Activated CD8-positive, alpha-beta T cell treated with anti-CD3 and anti-CD28 coated beads for 36 hours (primary cell): ENCODE measurements around the gene SLC25A36. TPM values are rescaled to one million over a fixed set of nuclear protein-coding genes. Genes with fewer than 3 reads are reported as not detected.
"Not testable (repeated sequence)": the region's sequence is repeated elsewhere in the genome, so short reads cannot be mapped to it uniquely, and the experiment has no call there.

ENCODE experiments used
- ATAC-seq: fragments of 200-7000 bp; cut with Tn5 transposase; one replicate; pipeline ENCODE4 v1.10.0; 2021; ENCODE audit warnings: mild to moderate bottlenecking, moderate library complexity
- CTCF ChIA-PET: fragments of 350-600 bp; sonication (Branson Sonifier 250); formaldehyde crosslinking; loops from one replicate; lab custom pipeline; 2021; ENCODE audit warnings: antibody characterized with exemption; lab: Charles Lee
- POLR2A ChIA-PET: fragments of 350-600 bp; sonication (Branson Sonifier 250); formaldehyde crosslinking; loops from one replicate; lab custom pipeline; 2021; ENCODE audit warnings: antibody characterized with exemption; lab: Charles Lee
- DNase-seq: peaks from one replicate; pipeline ENCODE4 v3.0.0-alpha.2; 2020
- H3K27ac Mint-ChIP-seq: one replicate; pipeline ENCODE4 v1.8.0; 2021; ENCODE audit warnings: mild to moderate bottlenecking, mixed read lengths
- H3K27me3 Mint-ChIP-seq: one replicate; pipeline ENCODE4 v1.8.0; 2021; ENCODE audit warnings: mixed read lengths
- H3K36me3 Mint-ChIP-seq: one replicate; pipeline ENCODE4 v1.8.0; 2021; ENCODE audit warnings: low read depth, mixed read lengths
- H3K4me1 Mint-ChIP-seq: one replicate; pipeline ENCODE4 v1.8.0; 2021; ENCODE audit warnings: low read depth, mixed read lengths
- H3K4me3 Mint-ChIP-seq: one replicate; pipeline ENCODE4 v1.8.0; 2021; ENCODE audit warnings: mild to moderate bottlenecking, moderate library complexity, mixed read lengths
- H3K9me3 Mint-ChIP-seq: one replicate; pipeline ENCODE4 v1.8.0; 2021; ENCODE audit warnings: mixed read lengths
- CTCF ChIP-seq: fragments of 200-600 bp; IDR thresholded peaks from one replicate; pipeline ENCODE4 v1.8.0; 2022; ENCODE audit warnings: antibody characterized with exemption, mild to moderate bottlenecking
- intact Hi-C: fragments of 100-400 bp; cut with micrococcal nuclease; formaldehyde crosslinking; loops from one replicate; pipeline ENCODE4 v1.10.0; 2022
- total RNA-seq, 2 experiments: library from RNA; stranded (reverse); gene quantifications; one replicate each; pipeline ENCODE4 v1.2.3, GENCODE V29; 2021

The SLC25A36 gene
- total RNA-seq, 2 experiments from 2014 or later = 102 to 106 TPM

GRCh38 chr3:140933552-140933951, 8.1 kb upstream of the SLC25A36 start:
- Mint-ChIP-seq H3K9me3 (peaks cover 3% of the 10 kb centered on the region), H3K27ac (no peak overlapping the region), H3K27me3 (peaks cover 19% of the 10 kb centered on the region), H3K36me3 (no peaks in the 10 kb centered on the region), H3K4me3 (no peak overlapping the region), H3K4me1 (no peaks in the 10 kb centered on the region)
- ChIA-PET CTCF (interaction anchor here (1.1 kb wide), 1 partner anchor 11 kb away, joined by 5 read pairs; no protein-coding TSS in a partner anchor), POLR2A (no interaction called here)
- DNase-seq = no peak
- no peak for ATAC-seq
- TF ChIP-seq CTCF = no peak
- intact Hi-C loops = no loop called here

- not testable (repeated sequence) for H3K4me3 Mint-ChIP-seq
These were observed 2.3 kb upstream of the SLC25A36 start for GRCh38 chr3:140939305-140939704.

GRCh38 chr3:140941090-140941433, 574 bp upstream of the SLC25A36 start:
- intact Hi-C loops = no loop called here
- ATAC-seq = no peak
- ChIA-PET POLR2A (interaction anchor here (1.3 to 1.4 kb wide), 2 partner anchors 10 to 289 kb away, joined by 4 to 6 read pairs; no protein-coding TSS in a partner anchor), CTCF (no interaction called here)
- Mint-ChIP-seq H3K4me3 (peak overlapping the region; percentile 96), H3K36me3 (peaks cover 20% of the 10 kb centered on the region), H3K4me1 (peaks cover 37% of the 10 kb centered on the region), H3K27ac (peak overlapping the region; percentile 96), H3K9me3 (peaks cover 2% of the 10 kb centered on the region), H3K27me3 (peaks cover 2% of the 10 kb centered on the region)
- DNase-seq = no peak
- no peak for TF ChIP-seq CTCF

More at GRCh38 chr3:140939305-140939704, 2.3 kb upstream of the SLC25A36 start:
- CTCF ChIA-PET, H3K9me3 Mint-ChIP-seq, H3K27ac Mint-ChIP-seq, ATAC-seq, intact Hi-C loops, DNase-seq, H3K27me3 Mint-ChIP-seq, POLR2A ChIA-PET: not testable (repeated sequence)
- Mint-ChIP-seq H3K36me3 (peaks cover 17% of the 10 kb centered on the region), H3K4me1 (peaks cover 28% of the 10 kb centered on the region)

- peak; percentile 17 for ATAC-seq
- H3K9me3 Mint-ChIP-seq = peaks cover 1% of the 10 kb centered on the region
- peaks cover 31% of the 10 kb centered on the region for H3K36me3 Mint-ChIP-seq
- intact Hi-C loops = no loop called here
- DNase-seq = peak; percentile 64
- H3K27ac Mint-ChIP-seq = peak overlapping the region; percentile 96
- no peak for TF ChIP-seq CTCF
- H3K27me3 Mint-ChIP-seq = no peaks in the 10 kb centered on the region
- H3K4me1 Mint-ChIP-seq = peaks cover 49% of the 10 kb centered on the region
- POLR2A ChIA-PET = interaction anchor here (0.6 to 1.4 kb wide), 3 partner anchors 11 to 257 kb away, joined by 3 to 4 read pairs (median 4); no protein-coding TSS in a partner anchor
- CTCF ChIA-PET = interaction anchor here (1.0 to 1.9 kb wide), 3 partner anchors 12 to 289 kb away, joined by 4 read pairs; partner anchors contain the start of gene PXYLP1
- peak overlapping the region; percentile 96 for H3K4me3 Mint-ChIP-seq
These were observed 827 bp downstream of the SLC25A36 start for GRCh38 chr3:140942221-140943104.

- intact Hi-C loops = no loop called here
- POLR2A ChIA-PET = interaction anchor here (1.3 kb wide), 1 partner anchor 255 kb away, joined by 3 read pairs; no protein-coding TSS in a partner anchor
- no peak for DNase-seq
- Mint-ChIP-seq H3K9me3 (peaks cover 1% of the 10 kb centered on the region), H3K4me1 (peaks cover 56% of the 10 kb centered on the region), H3K27ac (no peak overlapping the region), H3K4me3 (peak overlapping the region; percentile 96), H3K27me3 (no peaks in the 10 kb centered on the region), H3K36me3 (peaks cover 38% of the 10 kb centered on the region)
- CTCF ChIA-PET = interaction anchor here (1.0 to 3.3 kb wide), 4 partner anchors 21 to 288 kb away, joined by 4 to 10 read pairs (median 4); partner anchors contain the start of gene PXYLP1
- no peak for ATAC-seq
- TF ChIP-seq CTCF = no peak
These were observed 2.3 kb downstream of the SLC25A36 start for GRCh38 chr3:140943781-140944552.
